GM21723 (cell line): ENCODE measurements around the gene CBL.
A peak's percentile ranks its signal among the peaks of the same experiment; 100 is the strongest.
"Not testable (repeated sequence)": the region's sequence is repeated elsewhere in the genome, so short reads cannot be mapped to it uniquely, and the experiment has no call there.

ENCODE experiments used
- ATAC-seq: cut with Tn5 transposase; IDR thresholded peaks from one replicate; pipeline ENCODE4 v1.9.1; 2021; ENCODE audit warnings: mild to moderate bottlenecking, moderate library complexity; ENCODE audit not compliant: unreplicated experiment

Gene CBL

GRCh38 chr11:119184399-119184798 lies 21.7 kb upstream of the CBL start:
- not testable (repeated sequence) for ATAC-seq

- no peak for ATAC-seq
Measured at GRCh38 chr11:119185981-119186634, 20.0 kb upstream of the CBL start.

- ATAC-seq = no peak
Measured at GRCh38 chr11:119187123-119187892, 18.8 kb upstream of the CBL start.

GRCh38 chr11:119188067-119188466 lies 18.1 kb upstream of the CBL start:
- ATAC-seq = no peak

- no peak for ATAC-seq
Measured at GRCh38 chr11:119188887-119189286, 17.3 kb upstream of the CBL start.

GRCh38 chr11:119189393-119189792 lies 16.7 kb upstream of the CBL start:
- no peak for ATAC-seq

GRCh38 chr11:119190531-119190930 lies 15.6 kb upstream of the CBL start:
- ATAC-seq = no peak

- ATAC-seq = not testable (repeated sequence)
Measured at GRCh38 chr11:119191265-119191664, 14.9 kb upstream of the CBL start.

GRCh38 chr11:119192111-119192510 lies 14.0 kb upstream of the CBL start:
- no peak for ATAC-seq

- ATAC-seq = no peak
Measured at GRCh38 chr11:119193001-119193400, 13.1 kb upstream of the CBL start.

- no peak for ATAC-seq
Measured at GRCh38 chr11:119193626-119194025, 12.5 kb upstream of the CBL start.

GRCh38 chr11:119194811-119195440 lies 11.2 kb upstream of the CBL start:
- ATAC-seq = no peak

GRCh38 chr11:119195680-119196079 lies 10.5 kb upstream of the CBL start:
- ATAC-seq = no peak

GRCh38 chr11:119196833-119197483 lies 9.2 kb upstream of the CBL start:
- ATAC-seq = peak; percentile 85

GRCh38 chr11:119198925-119199324 lies 7.2 kb upstream of the CBL start:
- no peak for ATAC-seq

GRCh38 chr11:119201236-119201635 lies 4.9 kb upstream of the CBL start:
- ATAC-seq = not testable (repeated sequence)

- ATAC-seq = no peak
Measured at GRCh38 chr11:119202554-119202953, 3.6 kb upstream of the CBL start.

- no peak for ATAC-seq
Measured at GRCh38 chr11:119204066-119204465, 2.1 kb upstream of the CBL start.

GRCh38 chr11:119205080-119205479 lies 1.1 kb upstream of the CBL start:
- no peak for ATAC-seq

- peak; percentile 31 for ATAC-seq
Measured at GRCh38 chr11:119206511-119207414, 624 bp downstream of the CBL start.
